Measurements from ENCODE around the gene TMEM176A.
A peak's percentile ranks its signal among the peaks of the same experiment; 100 is the strongest.

TMEM176A gene, protein sequence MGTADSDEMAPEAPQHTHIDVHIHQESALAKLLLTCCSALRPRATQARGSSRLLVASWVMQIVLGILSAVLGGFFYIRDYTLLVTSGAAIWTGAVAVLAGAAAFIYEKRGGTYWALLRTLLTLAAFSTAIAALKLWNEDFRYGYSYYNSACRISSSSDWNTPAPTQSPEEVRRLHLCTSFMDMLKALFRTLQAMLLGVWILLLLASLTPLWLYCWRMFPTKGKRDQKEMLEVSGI

GRCh38 chr7:150800581-150801241 lies at the start of gene TMEM176A:
TSS of gene TMEM176A (plus strand) at chr7:150800769. CDS start at chr7:150801551, 782 bp downstream.
- TF ChIP-seq, protein P1, sequence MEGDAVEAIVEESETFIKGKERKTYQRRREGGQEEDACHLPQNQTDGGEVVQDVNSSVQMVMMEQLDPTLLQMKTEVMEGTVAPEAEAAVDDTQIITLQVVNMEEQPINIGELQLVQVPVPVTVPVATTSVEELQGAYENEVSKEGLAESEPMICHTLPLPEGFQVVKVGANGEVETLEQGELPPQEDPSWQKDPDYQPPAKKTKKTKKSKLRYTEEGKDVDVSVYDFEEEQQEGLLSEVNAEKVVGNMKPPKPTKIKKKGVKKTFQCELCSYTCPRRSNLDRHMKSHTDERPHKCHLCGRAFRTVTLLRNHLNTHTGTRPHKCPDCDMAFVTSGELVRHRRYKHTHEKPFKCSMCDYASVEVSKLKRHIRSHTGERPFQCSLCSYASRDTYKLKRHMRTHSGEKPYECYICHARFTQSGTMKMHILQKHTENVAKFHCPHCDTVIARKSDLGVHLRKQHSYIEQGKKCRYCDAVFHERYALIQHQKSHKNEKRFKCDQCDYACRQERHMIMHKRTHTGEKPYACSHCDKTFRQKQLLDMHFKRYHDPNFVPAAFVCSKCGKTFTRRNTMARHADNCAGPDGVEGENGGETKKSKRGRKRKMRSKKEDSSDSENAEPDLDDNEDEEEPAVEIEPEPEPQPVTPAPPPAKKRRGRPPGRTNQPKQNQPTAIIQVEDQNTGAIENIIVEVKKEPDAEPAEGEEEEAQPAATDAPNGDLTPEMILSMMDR (IDR thresholded peaks at IDR 0.05; ENCODE audit: extremely low read depth, missing control alignments) = no peak
- peak; percentile 42 for DNase-seq (ENCODE audit: low spot score)

- DNase-seq (ENCODE audit: low spot score) = no peak
- TF ChIP-seq, protein P1 (IDR thresholded peaks at IDR 0.05; ENCODE audit: extremely low read depth, missing control alignments) = no peak
Measured at GRCh38 chr7:150751702-150752101, 48.9 kb upstream of the TMEM176A start.

DNA sequence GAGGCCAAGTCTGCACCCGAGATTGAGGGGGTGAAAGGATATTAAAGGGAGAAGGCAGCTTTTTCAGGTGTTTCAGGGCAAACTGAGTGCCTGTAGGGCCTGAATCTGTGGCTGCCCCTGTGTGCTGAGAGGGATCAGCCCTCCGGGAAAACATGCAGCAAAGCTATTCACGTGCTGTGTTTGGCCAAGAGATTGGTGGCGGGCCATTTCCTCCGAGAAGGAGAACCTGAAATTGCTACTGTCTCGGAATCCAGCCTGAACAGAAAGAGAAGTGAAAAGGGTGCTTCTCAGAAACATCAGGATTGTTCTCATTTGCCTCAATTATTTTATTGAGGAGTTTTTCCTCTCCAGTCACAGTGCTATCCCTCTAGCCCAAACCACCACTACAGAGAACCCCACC lies 47.3 kb upstream of the TMEM176A start:
- TF ChIP-seq, protein P1 (IDR thresholded peaks at IDR 0.05; ENCODE audit: extremely low read depth, missing control alignments) = no peak
- no peak for DNase-seq (ENCODE audit: low spot score)

GRCh38 chr7:150753826-150754603 lies 46.6 kb upstream of the TMEM176A start:
- TF ChIP-seq, protein P1 (IDR thresholded peaks at IDR 0.05; ENCODE audit: extremely low read depth, missing control alignments) = no peak
- DNase-seq (ENCODE audit: low spot score) = peak; percentile 54

DNA sequence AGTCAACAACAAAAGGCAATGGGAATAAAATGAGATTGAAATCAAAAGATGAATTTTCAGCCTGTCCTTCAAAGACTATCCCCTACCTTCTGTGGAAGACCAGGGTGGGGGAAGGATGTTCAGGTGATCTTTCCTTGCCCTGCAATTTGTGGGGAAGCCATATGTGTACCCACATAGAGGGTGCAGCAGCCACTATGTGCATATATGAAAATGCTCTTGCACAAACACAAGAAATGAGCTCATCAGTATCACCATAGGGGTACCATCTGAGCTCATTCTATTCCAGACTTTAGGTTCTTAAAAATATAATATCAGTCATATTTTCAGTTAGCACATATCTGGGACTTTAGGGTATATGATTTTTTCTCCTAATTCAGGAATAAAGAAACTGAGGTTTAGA lies 45.6 kb upstream of the TMEM176A start:
- no peak for DNase-seq (ENCODE audit: low spot score)
- TF ChIP-seq, protein P1 (IDR thresholded peaks at IDR 0.05; ENCODE audit: extremely low read depth, missing control alignments) = no peak

DNA sequence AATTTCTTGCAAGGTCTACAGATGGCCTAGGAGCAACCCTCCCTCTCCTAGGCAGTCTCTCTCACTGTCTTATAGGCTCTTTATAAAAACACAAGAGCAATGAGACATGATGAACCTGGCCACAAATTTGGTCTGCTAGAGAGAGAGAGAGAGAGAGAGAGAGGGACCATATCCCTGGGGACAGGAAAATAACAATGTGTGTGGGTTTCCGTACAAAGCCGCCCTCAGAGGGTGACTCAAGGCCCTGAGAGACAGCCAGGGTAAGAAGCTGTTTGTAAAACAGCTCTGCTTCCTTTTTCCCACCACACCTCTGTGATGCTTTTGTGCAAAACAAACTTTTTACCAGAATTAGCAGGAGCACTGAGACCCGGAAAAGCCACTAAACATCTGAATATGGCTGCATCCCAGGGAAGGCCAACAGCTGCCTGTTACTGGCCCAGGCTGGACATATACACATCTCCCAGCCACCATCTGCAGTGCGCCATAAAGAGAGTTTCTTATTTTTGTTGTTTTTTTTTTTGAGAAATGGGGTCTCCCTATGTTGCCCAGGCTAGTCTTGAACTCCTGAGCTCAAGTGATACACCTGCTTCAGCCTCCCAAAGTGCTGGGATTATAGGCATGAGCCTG lies 45.0 kb upstream of the TMEM176A start:
- DNase-seq (ENCODE audit: low spot score) = peak; percentile 48
- TF ChIP-seq, protein P1 (IDR thresholded peaks at IDR 0.05; ENCODE audit: extremely low read depth, missing control alignments) = no peak
